Measurements from ENCODE around the gene ASF1A. TPM values are rescaled to one million over a fixed set of nuclear protein-coding genes. Genes with fewer than 3 reads are reported as not detected.
A peak's percentile ranks its signal among the peaks of the same experiment; 100 is the strongest.

The ASF1A gene
- polyA plus RNA-seq, 1 experiment = 12.4 TPM

GRCh38 chr6:118932421-118932820 lies 38.5 kb downstream of the ASF1A start:
- ChIA-PET POLR2A (no interaction called here), CTCF (interaction anchor here (0.6 kb wide), 1 partner anchor 36 kb away, joined by 5 read pairs; no protein-coding TSS in a partner anchor)
- DNase-seq (ENCODE audit: low read depth) = no peak
- H3K4me3 ChIP-seq (ENCODE audit: low read depth, low read length) = no peak overlapping the region
- H3K27me3 ChIP-seq (ENCODE audit: control insufficient read depth, insufficient read depth, low read length) = no peaks in the 10 kb centered on the region
- H3K36me3 ChIP-seq (ENCODE audit: control insufficient read depth, insufficient read depth, low read length) = peaks cover 2% of the 10 kb centered on the region; the same call in 1 of the 2 replicates
- TF ChIP-seq CTCF (IDR thresholded peaks at IDR 0.05; ENCODE audit: insufficient read depth, low read depth, low read length) = no peak

GRCh38 chr6:118933855-118934460 lies 40.0 kb downstream of the ASF1A start:
- DNase-seq (ENCODE audit: low read depth) = no peak
- peak overlapping the region; percentile 54 for H3K4me3 ChIP-seq (ENCODE audit: low read depth, low read length)
- no peaks in the 10 kb centered on the region for H3K27me3 ChIP-seq (ENCODE audit: control insufficient read depth, insufficient read depth, low read length)
- CTCF ChIA-PET = interaction anchor here (0.6 kb wide), 1 partner anchor 406 kb away, joined by 3 read pairs; no protein-coding TSS in a partner anchor
- no peak for TF ChIP-seq CTCF (IDR thresholded peaks at IDR 0.05; ENCODE audit: insufficient read depth, low read depth, low read length)
- H3K36me3 ChIP-seq (ENCODE audit: control insufficient read depth, insufficient read depth, low read length) = no peaks in the 10 kb centered on the region
- POLR2A ChIA-PET = no interaction called here

- ChIA-PET CTCF (interaction anchor here (0.6 to 1.0 kb wide), 2 partner anchors 51 to 195 kb away, joined by 3 read pairs; no protein-coding TSS in a partner anchor), POLR2A (interaction anchor here (0.7 kb wide), 1 partner anchor 37 kb away, joined by 10 read pairs; no protein-coding TSS in a partner anchor)
- TF ChIP-seq CTCF (IDR thresholded peaks at IDR 0.05; ENCODE audit: insufficient read depth, low read depth, low read length) = no peak
Measured at GRCh38 chr6:118934461-118935330, 40.7 kb downstream of the ASF1A start, which contains the start of gene MCM9. MCM9 (minus strand) TSS chr6:118935159; CDS start chr6:118931723, 3,436 bp downstream.

GRCh38 chr6:118935331-118935668 lies 41.3 kb downstream of the ASF1A start:
- CTCF ChIA-PET = interaction anchor here (0.6 to 1.0 kb wide), 3 partner anchors 44 to 194 kb away, joined by 3 to 4 read pairs (median 3); no protein-coding TSS in a partner anchor
- H3K27me3 ChIP-seq (ENCODE audit: control insufficient read depth, insufficient read depth, low read length) = no peaks in the 10 kb centered on the region
- TF ChIP-seq CTCF (IDR thresholded peaks at IDR 0.05; ENCODE audit: insufficient read depth, low read depth, low read length) = no peak

More at GRCh38 chr6:118934461-118935330, 40.7 kb downstream of the ASF1A start, which contains the start of gene MCM9:
- peak; percentile 19 for DNase-seq (ENCODE audit: low read depth)
- Histone ChIP-seq H3K36me3 (ENCODE audit: control insufficient read depth, insufficient read depth, low read length) (no peaks in the 10 kb centered on the region), H3K27me3 (ENCODE audit: control insufficient read depth, insufficient read depth, low read length) (no peaks in the 10 kb centered on the region), H3K4me3 (ENCODE audit: low read depth, low read length) (peak within 1 kb of the TSS; percentile 54)

More at GRCh38 chr6:118935331-118935668, 41.3 kb downstream of the ASF1A start:
- Histone ChIP-seq H3K4me3 (ENCODE audit: low read depth, low read length) (peak overlapping the region; percentile 54), H3K36me3 (ENCODE audit: control insufficient read depth, insufficient read depth, low read length) (no peaks in the 10 kb centered on the region)
- POLR2A ChIA-PET = no interaction called here
- no peak for DNase-seq (ENCODE audit: low read depth)
